K562 (cell line): Measurements from ENCODE around the gene CARD10.

Source experiments
- EWSR1 ChIP-seq: fragments of 450-650 bp; IDR thresholded peaks from 2 replicates; pipeline ENCODE4 v1.6.1; 2018; ENCODE audit warnings: borderline replicate concordance, mild to moderate bottlenecking, low read depth, moderate library complexity; ENCODE audit not compliant: partially characterized antibody
- MEIS2 ChIP-seq: fragments of 450-650 bp; IDR thresholded peaks from 2 replicates; pipeline ENCODE4 v1.6.1; 2014; ENCODE audit warnings: mild to moderate bottlenecking; ENCODE audit not compliant: partially characterized antibody
- YY1 ChIP-seq, 3 experiments: IDR thresholded peaks; 2 replicates each; pipeline ENCODE4 v1.6.1; 2011; ENCODE audit warnings: low read length in 2 of 3, mild to moderate bottlenecking in 2 of 3, moderate library complexity in 2 of 3, borderline replicate concordance in 1 of 3, control low read depth in 1 of 3, low read depth in 1 of 3; ENCODE audit not compliant: insufficient read depth in 3 of 3, insufficient replicate concordance in 2 of 3, control insufficient read depth in 1 of 3, insufficient read length in 1 of 3; ENCODE audit errors: extremely low read depth in 1 of 3
- ZNF24 ChIP-seq: fragments of 450-650 bp; IDR thresholded peaks from 2 replicates; pipeline ENCODE4 v1.6.1; 2016
- TF ChIP-seq, protein P1 (sequence below), 3 experiments: IDR thresholded peaks in 2 of 3; conservative IDR thresholded peaks in 1 of 3; 2 replicates each; pipeline ENCODE4 v1.5.1; 2011 to 2012; ENCODE audit warnings: low read length in 3 of 3, mild to moderate bottlenecking in 3 of 3, control low read depth in 2 of 3, improper control_type of control experiment in 1 of 3, inconsistent platforms in 1 of 3, low read depth in 1 of 3, mixed read lengths in 1 of 3, moderate library complexity in 1 of 3; ENCODE audit not compliant: insufficient read depth in 2 of 3
- TF ChIP-seq, protein P2 (sequence below): sonication (generic); formaldehyde crosslinking; IDR thresholded peaks from 2 replicates; pipeline ENCODE4 v1.9.0; 2022; ENCODE audit warnings: mild to moderate bottlenecking, missing genetic modification reagents

DNA sequence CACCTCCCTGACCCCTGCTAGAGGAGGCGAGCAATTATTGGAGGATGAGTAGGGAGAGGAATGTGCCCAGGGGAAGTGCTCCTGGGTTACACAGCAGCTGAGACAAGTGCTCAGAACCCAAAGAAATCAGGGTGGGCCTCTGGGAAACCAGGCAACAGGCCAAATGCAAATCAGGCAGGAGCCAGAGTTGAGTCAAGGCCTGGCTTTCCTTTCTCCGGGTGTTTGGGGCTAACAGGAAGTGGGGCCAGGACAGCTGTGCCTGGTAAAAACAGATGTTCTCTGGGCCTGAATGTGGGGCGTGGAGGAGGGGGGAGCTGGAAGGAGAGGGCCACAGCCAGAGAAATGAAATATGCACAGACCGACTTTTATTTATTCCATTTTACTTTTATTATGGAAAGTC is 55.0 kb downstream of the CARD10 start:
- TF ChIP-seq, protein P1, sequence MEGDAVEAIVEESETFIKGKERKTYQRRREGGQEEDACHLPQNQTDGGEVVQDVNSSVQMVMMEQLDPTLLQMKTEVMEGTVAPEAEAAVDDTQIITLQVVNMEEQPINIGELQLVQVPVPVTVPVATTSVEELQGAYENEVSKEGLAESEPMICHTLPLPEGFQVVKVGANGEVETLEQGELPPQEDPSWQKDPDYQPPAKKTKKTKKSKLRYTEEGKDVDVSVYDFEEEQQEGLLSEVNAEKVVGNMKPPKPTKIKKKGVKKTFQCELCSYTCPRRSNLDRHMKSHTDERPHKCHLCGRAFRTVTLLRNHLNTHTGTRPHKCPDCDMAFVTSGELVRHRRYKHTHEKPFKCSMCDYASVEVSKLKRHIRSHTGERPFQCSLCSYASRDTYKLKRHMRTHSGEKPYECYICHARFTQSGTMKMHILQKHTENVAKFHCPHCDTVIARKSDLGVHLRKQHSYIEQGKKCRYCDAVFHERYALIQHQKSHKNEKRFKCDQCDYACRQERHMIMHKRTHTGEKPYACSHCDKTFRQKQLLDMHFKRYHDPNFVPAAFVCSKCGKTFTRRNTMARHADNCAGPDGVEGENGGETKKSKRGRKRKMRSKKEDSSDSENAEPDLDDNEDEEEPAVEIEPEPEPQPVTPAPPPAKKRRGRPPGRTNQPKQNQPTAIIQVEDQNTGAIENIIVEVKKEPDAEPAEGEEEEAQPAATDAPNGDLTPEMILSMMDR (IDR thresholded peaks at IDR 0.05 in 2 of 3, conservative IDR thresholded peaks at IDR 0.05 in 1 of 3; ENCODE audit: insufficient read depth in 2 of 3, low read depth in 1 of 3, low read length in 3 of 3) = no peak
- TF ChIP-seq YY1 (IDR thresholded peaks at IDR 0.05; ENCODE audit: borderline replicate concordance in 1 of 3, control insufficient read depth in 1 of 3, extremely low read depth in 1 of 3, insufficient read depth in 3 of 3, insufficient read length in 1 of 3, insufficient replicate concordance in 2 of 3, low read depth in 1 of 3, low read length in 2 of 3) (no peak), MEIS2 (no peak), EWSR1 (no peak), ZNF24 (no peak)
- TF ChIP-seq, protein P2, sequence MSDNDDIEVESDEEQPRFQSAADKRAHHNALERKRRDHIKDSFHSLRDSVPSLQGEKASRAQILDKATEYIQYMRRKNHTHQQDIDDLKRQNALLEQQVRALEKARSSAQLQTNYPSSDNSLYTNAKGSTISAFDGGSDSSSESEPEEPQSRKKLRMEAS = no peak
